Parathyroid adenoma (tissue), 2 donors: ENCODE measurements around the gene CTNNB1.

Experiments
- H2AFZ ChIP-seq: fragments of 300-600 bp; sonication (generic); one replicate; pipeline ENCODE4 v1.7.0; 2017; ENCODE audit warnings: antibody characterized with exemption, mild to moderate bottlenecking
- H3K27ac ChIP-seq: fragments of 300-600 bp; sonication (generic); one replicate; pipeline ENCODE4 v1.7.0; 2017
- H3K27me3 ChIP-seq: fragments of 300-600 bp; sonication (generic); one replicate; pipeline ENCODE4 v1.7.0; 2017; ENCODE audit warnings: low read length; ENCODE audit not compliant: control insufficient read depth, insufficient read depth
- H3K36me3 ChIP-seq: fragments of 300-600 bp; sonication (generic); one replicate; pipeline ENCODE4 v1.7.0; 2017; ENCODE audit warnings: low read length; ENCODE audit not compliant: control insufficient read depth, insufficient read depth
- H3K4me1 ChIP-seq: fragments of 300-600 bp; sonication (generic); one replicate; pipeline ENCODE4 v1.7.0; 2017; ENCODE audit warnings: control low read depth
- H3K4me2 ChIP-seq: fragments of 300-600 bp; sonication (generic); one replicate; pipeline ENCODE4 v1.7.0; 2017; ENCODE audit warnings: low read length
- H3K4me3 ChIP-seq: fragments of 300-600 bp; sonication (generic); one replicate; pipeline ENCODE4 v1.7.0; 2017; ENCODE audit warnings: low read depth, low read length
- H3K79me2 ChIP-seq: fragments of 300-600 bp; sonication (generic); one replicate; pipeline ENCODE4 v1.7.0; 2017; ENCODE audit warnings: control low read depth
- H3K9ac ChIP-seq: fragments of 300-600 bp; sonication (generic); one replicate; pipeline ENCODE4 v1.7.0; 2017; ENCODE audit warnings: mild to moderate bottlenecking
- H3K9me3 ChIP-seq: fragments of 300-600 bp; sonication (generic); one replicate; pipeline ENCODE4 v1.7.0; 2017; ENCODE audit warnings: low read length; ENCODE audit not compliant: control insufficient read depth
- TF ChIP-seq, protein P1 (sequence below): fragments of 300-600 bp; sonication (generic); IDR thresholded peaks from one replicate; pipeline ENCODE4 v1.7.0; 2017; ENCODE audit warnings: antibody characterized with exemption, mild to moderate bottlenecking
- donor health status: primary hyperparathyroidism.

CTNNB1 gene

DNA sequence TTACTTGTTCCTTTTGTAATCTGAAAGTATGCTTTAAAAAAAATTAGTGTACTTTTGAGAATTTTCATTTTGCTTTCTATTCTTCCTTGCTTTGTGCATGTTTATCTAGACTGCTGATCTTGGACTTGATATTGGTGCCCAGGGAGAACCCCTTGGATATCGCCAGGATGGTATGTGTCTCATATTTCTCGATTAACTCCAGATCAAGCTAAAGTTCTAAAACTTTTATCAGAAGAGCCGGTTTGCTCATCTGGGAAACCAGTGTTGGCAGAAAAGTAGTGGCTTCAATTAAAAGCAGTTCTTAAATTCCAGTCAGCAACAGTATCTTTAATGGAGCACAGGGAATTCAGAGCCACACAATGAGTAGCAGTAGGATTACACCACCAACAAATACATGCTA, 38.6 kb downstream of the CTNNB1 start:
- Histone ChIP-seq H3K4me3 (no peak overlapping the region), H3K36me3 (no peaks in the 10 kb centered on the region)

DNA sequence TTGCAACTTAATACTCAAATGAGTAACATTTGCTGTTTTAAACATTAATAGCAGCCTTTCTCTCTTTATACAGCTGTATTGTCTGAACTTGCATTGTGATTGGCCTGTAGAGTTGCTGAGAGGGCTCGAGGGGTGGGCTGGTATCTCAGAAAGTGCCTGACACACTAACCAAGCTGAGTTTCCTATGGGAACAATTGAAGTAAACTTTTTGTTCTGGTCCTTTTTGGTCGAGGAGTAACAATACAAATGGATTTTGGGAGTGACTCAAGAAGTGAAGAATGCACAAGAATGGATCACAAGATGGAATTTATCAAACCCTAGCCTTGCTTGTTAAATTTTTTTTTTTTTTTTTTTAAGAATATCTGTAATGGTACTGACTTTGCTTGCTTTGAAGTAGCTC, 40.3 kb downstream of the CTNNB1 start:
- H3K36me3 ChIP-seq, result no peaks in the 10 kb centered on the region
- no peaks in the 10 kb centered on the region for H3K27me3 ChIP-seq
- H3K4me2 ChIP-seq, result no peak overlapping the region
- no peak overlapping the region for H3K9ac ChIP-seq
- TF ChIP-seq, protein P1, sequence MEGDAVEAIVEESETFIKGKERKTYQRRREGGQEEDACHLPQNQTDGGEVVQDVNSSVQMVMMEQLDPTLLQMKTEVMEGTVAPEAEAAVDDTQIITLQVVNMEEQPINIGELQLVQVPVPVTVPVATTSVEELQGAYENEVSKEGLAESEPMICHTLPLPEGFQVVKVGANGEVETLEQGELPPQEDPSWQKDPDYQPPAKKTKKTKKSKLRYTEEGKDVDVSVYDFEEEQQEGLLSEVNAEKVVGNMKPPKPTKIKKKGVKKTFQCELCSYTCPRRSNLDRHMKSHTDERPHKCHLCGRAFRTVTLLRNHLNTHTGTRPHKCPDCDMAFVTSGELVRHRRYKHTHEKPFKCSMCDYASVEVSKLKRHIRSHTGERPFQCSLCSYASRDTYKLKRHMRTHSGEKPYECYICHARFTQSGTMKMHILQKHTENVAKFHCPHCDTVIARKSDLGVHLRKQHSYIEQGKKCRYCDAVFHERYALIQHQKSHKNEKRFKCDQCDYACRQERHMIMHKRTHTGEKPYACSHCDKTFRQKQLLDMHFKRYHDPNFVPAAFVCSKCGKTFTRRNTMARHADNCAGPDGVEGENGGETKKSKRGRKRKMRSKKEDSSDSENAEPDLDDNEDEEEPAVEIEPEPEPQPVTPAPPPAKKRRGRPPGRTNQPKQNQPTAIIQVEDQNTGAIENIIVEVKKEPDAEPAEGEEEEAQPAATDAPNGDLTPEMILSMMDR, result no peak
- no peaks in the 10 kb centered on the region for H3K79me2 ChIP-seq
- H3K27ac ChIP-seq, result no peak overlapping the region
- peaks cover 5% of the 10 kb centered on the region for H3K4me1 ChIP-seq
- H3K9me3 ChIP-seq, result no peaks in the 10 kb centered on the region
- H3K4me3 ChIP-seq, result no peak overlapping the region
- H2AFZ ChIP-seq, result no peak overlapping the region

More for the DNA sequence above, 38.6 kb downstream of the CTNNB1 start:
- Histone ChIP-seq H3K9ac (no peak overlapping the region), H3K27ac (no peak overlapping the region), H3K4me2 (no peak overlapping the region), H3K4me1 (peaks cover 5% of the 10 kb centered on the region), H3K9me3 (no peaks in the 10 kb centered on the region), H3K79me2 (no peaks in the 10 kb centered on the region), H2AFZ (no peak overlapping the region), H3K27me3 (no peaks in the 10 kb centered on the region)
- TF ChIP-seq, protein P1, result no peak

DNA sequence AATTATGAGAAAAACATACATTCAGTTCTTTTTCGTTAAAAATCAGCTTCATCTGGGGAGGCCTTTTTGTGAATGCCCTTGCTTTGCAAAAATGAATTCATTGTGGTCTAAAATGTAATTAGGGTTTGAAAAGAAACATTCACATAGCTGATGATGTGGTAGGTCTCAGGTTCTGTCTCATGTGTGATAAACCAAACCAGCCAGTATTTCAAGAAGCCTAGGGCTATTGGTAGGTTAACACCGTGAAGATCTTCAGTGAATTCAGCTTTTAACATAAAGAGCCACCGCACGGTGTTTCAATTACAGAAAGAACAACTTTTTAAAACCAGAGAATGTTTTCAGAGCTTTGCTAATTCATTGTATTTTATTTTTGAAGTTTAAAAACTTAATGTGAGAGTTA, 41.9 kb downstream of the CTNNB1 start:
- H3K27me3 ChIP-seq, result no peaks in the 10 kb centered on the region
- no peaks in the 10 kb centered on the region for H3K36me3 ChIP-seq
- H3K4me2 ChIP-seq, result no peak overlapping the region
- TF ChIP-seq, protein P1, result no peak
- H3K4me3 ChIP-seq, result no peak overlapping the region
- H3K9ac ChIP-seq, result no peak overlapping the region
- H3K4me1 ChIP-seq, result peaks cover 5% of the 10 kb centered on the region
- H3K79me2 ChIP-seq, result no peaks in the 10 kb centered on the region
- no peaks in the 10 kb centered on the region for H3K9me3 ChIP-seq
- no peak overlapping the region for H3K27ac ChIP-seq
- H2AFZ ChIP-seq, result no peak overlapping the region

DNA sequence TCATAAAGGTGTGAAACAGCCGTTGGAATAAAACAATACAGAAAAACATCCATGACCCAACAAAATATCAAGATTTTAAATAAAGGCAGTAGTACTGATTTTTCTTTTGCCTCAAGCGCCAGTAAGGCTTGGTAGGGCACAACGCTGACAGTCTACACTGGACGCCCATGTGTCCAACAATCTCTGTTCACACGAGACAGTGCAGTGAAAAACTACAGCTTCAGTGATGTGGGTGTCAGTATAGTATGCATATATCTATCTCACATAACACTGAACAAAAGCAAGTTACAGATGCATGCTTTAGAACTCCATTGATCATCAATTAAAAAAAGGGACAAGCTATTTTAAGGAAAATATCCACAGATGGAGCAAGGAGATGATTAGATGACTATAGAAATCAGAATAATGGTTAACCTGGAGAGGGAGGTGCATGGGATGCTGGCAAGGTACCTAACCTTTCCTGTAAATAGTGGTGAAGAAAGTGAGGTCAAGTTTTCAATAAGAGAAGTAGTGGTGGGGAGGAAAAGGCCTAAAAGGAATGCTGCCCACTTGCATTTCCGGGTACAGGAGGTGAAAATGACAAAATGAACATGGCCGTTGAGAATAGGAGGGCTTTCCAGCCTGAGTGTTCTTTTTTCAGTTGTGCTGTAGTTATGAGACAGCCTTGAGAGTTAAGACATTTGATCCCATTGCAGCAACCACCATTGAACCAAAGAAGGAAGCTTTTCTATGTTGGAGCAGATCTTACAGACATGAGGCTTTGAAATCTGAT, 42.7 kb downstream of the CTNNB1 start:
- peaks cover 5% of the 10 kb centered on the region for H3K4me1 ChIP-seq
- H3K9me3 ChIP-seq, result no peaks in the 10 kb centered on the region
- no peak overlapping the region for H3K4me3 ChIP-seq
- no peaks in the 10 kb centered on the region for H3K79me2 ChIP-seq
- no peak overlapping the region for H3K9ac ChIP-seq
- no peaks in the 10 kb centered on the region for H3K36me3 ChIP-seq
- TF ChIP-seq, protein P1, result no peak
- no peaks in the 10 kb centered on the region for H3K27me3 ChIP-seq
- H3K4me2 ChIP-seq, result peak overlapping the region; percentile 18
- no peak overlapping the region for H2AFZ ChIP-seq
- H3K27ac ChIP-seq, result no peak overlapping the region

DNA sequence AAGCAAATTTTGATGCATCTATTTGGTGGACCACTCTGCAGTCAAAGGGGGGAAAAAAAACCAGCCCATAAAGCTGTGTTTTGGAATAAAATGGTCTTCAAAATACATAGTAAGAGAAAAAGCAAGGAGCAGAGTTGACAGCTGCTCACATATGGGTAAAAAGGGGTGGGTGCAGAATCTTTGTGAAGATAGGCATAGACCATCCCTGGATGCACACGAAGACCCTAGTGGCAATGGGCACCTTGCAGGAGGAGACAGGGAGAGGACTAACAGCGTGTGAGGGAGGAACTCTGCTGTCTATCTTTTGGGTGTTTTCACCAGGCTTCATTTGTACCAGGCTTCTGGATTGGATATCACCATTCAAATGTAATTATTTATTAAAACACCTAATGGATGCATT, 43.9 kb downstream of the CTNNB1 start:
- H3K27me3 ChIP-seq, result no peaks in the 10 kb centered on the region
- no peak overlapping the region for H3K27ac ChIP-seq
- H3K4me1 ChIP-seq, result peaks cover 4% of the 10 kb centered on the region
- H3K9ac ChIP-seq, result no peak overlapping the region
- H3K4me2 ChIP-seq, result no peak overlapping the region
- H2AFZ ChIP-seq, result no peak overlapping the region
- no peak overlapping the region for H3K4me3 ChIP-seq
- TF ChIP-seq, protein P1, result no peak
- no peaks in the 10 kb centered on the region for H3K79me2 ChIP-seq
- H3K9me3 ChIP-seq, result no peaks in the 10 kb centered on the region
- H3K36me3 ChIP-seq, result no peaks in the 10 kb centered on the region
